K562 (cell line): ENCODE results near the gene ZFYVE19. TPM values are rescaled to one million over a fixed set of nuclear protein-coding genes. Genes with fewer than 3 reads are reported as not detected.

Experiments
- BCL6 ChIP-seq: fragments of 250-450 bp; sonication (Bioruptor Pico); IDR thresholded peaks from 2 replicates; pipeline ENCODE4 v1.4.0; 2020
- CBX8 ChIP-seq: fragments of 200-600 bp; sonication (generic); IDR thresholded peaks from 2 replicates; pipeline ENCODE4 v1.6.1; 2012; ENCODE audit warnings: borderline replicate concordance, mixed run types, low read depth, mild to moderate bottlenecking, moderate library complexity, mixed read lengths, low read length, control low read depth, inconsistent platforms; ENCODE audit not compliant: poor library complexity, severe bottlenecking; ENCODE audit errors: extremely low read depth
- REST ChIP-seq, 2 experiments: fragments of 450-650 bp; formaldehyde crosslinking in 1 of 2; IDR thresholded peaks; 2 replicates each; pipeline versions ENCODE4 v1.4.0 to v1.6.1; 2014 to 2020; ENCODE audit warnings: mild to moderate bottlenecking in 2 of 2, borderline replicate concordance in 1 of 2, low read depth in 1 of 2
- SMAD4 ChIP-seq: fragments of 250-450 bp; sonication (Bioruptor Pico); conservative IDR thresholded peaks from 2 replicates; pipeline ENCODE4 v1.8.0; 2021; ENCODE audit warnings: inconsistent platforms, mild to moderate bottlenecking, moderate library complexity
- ZBTB17 ChIP-seq: fragments of 450-650 bp; formaldehyde crosslinking; IDR thresholded peaks from 2 replicates; pipeline ENCODE4 v1.4.0; 2020; ENCODE audit warnings: mild to moderate bottlenecking
- polyA plus RNA-seq, 8 experiments: library from polyadenylated mRNA; depleted of rRNA in 4 of 8; stranded (reverse) in 5 of 8; unstranded in 3 of 8; fragments of >200 nt; fragmentation: Nextera tagmentation in 2 of 8; fragmentation: Illumina TruSeq in 1 of 8; extraction: Ambion mirVana in 2 of 8; extraction: Trizol in 1 of 8; gene quantifications; 2 replicates each; pipeline versions ENCODE4 v1.2.1 to v1.2.3, GENCODE V29; 2011 to 2014; ENCODE audit warnings: inconsistent platforms in 1 of 8, missing spikeins in 1 of 8
- total RNA-seq, 7 experiments: library from RNA; depleted of rRNA in 6 of 7; stranded (reverse); fragments of >200 nt in 6 of 7; fragmentation: Illumina TruSeq in 2 of 7; extraction: Trizol in 2 of 7; gene quantifications; 2 replicates each; pipeline versions ENCODE4 v1.2.1 to v1.2.3, GENCODE V29; 2011 to 2021; ENCODE audit warnings: low replicate concordance in 1 of 7

Gene ZFYVE19
- total and polyA plus RNA-seq, 9 of the 15 experiments (the other 6 are each of a cell fraction or from before 2014, with no cell fraction given): 1.5 to 36.8 (median 19.9) TPM

- TF ChIP-seq REST (IDR thresholded peaks at IDR 0.05; ENCODE audit: borderline replicate concordance) (no peak), REST (CRISPR knock-in tag; IDR thresholded peaks at IDR 0.05; ENCODE audit: low read depth) (no peak), SMAD4 (no peak), BCL6 (no peak), CBX8 (no peak), ZBTB17 (CRISPR knock-in tag) (no peak)
These were observed 46.5 kb downstream of the ZFYVE19 start (continued) for GRCh38 chr15:40853241-40853890.
